ENCODE data around the gene LRG1. TPM values are rescaled to one million over a fixed set of nuclear protein-coding genes. Genes with fewer than 3 reads are reported as not detected.
A peak's percentile ranks its signal among the peaks of the same experiment; 100 is the strongest.

Gene LRG1
- total RNA-seq, 1 donor from 2014 or later: 0.35 TPM

DNA sequence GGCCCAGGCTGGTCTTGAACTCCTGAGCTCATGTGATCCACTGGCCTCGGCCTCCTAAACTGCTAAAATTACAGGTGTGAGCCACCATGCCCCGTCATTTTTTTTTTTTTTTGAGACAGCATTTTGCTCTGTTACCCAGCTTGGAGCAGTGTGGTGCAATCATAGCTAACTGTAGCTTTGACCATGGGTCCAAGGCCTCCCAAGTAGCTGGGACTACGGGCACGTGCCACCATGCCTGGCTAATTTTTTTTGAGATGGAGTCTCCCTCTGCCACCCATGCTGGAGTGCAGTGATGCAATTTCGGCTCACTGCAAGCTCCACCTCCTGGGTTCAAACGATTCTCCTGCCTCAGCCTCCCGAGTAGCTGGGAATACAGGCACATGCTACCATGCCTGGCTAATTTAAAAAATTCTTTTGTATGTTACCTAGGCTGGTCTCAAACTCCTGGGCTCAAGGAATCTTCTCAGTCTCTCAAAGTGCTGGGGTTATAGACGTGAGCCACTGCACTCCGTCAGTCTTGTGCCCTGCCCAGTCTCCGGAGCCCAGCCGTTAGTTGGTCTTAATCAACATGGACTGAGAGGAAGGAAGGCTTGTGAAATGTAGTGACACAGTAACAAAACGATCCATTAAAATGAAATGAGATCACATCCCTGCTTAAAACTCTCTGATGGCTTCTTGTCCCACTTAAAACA lies 1.4 kb upstream of the LRG1 start:
- DNase-seq (ENCODE audit: low read depth): no peak
- no peak overlapping the region for H3K4me3 ChIP-seq (ENCODE audit: low read depth, low read length)
- TF ChIP-seq, protein P1, sequence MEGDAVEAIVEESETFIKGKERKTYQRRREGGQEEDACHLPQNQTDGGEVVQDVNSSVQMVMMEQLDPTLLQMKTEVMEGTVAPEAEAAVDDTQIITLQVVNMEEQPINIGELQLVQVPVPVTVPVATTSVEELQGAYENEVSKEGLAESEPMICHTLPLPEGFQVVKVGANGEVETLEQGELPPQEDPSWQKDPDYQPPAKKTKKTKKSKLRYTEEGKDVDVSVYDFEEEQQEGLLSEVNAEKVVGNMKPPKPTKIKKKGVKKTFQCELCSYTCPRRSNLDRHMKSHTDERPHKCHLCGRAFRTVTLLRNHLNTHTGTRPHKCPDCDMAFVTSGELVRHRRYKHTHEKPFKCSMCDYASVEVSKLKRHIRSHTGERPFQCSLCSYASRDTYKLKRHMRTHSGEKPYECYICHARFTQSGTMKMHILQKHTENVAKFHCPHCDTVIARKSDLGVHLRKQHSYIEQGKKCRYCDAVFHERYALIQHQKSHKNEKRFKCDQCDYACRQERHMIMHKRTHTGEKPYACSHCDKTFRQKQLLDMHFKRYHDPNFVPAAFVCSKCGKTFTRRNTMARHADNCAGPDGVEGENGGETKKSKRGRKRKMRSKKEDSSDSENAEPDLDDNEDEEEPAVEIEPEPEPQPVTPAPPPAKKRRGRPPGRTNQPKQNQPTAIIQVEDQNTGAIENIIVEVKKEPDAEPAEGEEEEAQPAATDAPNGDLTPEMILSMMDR (conservative IDR thresholded peaks at IDR 0.05; ENCODE audit: low read depth, low read length): no peak

DNA sequence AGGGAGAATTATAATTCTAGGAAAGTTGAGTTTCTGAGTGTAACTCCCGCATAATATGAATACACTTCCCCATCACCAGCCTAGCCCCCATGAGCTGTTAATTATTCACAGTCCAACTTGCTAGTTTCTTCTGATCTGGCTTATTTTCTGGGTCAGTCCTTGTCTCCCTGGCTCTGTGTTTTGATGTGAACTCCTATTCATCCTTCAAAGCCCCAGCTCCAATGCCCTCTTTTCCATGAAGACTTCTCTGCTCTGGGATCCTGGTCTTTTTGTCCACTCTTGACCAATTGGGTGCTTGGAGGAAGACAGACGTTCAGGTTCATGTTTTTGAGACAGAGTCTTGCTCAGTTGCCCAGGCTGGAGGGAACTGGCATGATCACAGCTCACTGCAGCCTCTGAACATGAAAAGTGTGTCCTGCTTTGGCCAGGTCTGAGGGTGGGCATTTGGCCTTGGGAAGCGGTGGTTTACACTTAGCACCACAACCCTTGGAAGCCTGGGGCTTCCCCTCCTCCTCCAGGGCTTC lies 605 bp downstream of the LRG1 start:
- TF ChIP-seq, protein P1 (conservative IDR thresholded peaks at IDR 0.05; ENCODE audit: low read depth, low read length): no peak
- DNase-seq (ENCODE audit: low read depth): no peak
- H3K4me3 ChIP-seq (ENCODE audit: low read depth, low read length): no peak overlapping the region

DNA sequence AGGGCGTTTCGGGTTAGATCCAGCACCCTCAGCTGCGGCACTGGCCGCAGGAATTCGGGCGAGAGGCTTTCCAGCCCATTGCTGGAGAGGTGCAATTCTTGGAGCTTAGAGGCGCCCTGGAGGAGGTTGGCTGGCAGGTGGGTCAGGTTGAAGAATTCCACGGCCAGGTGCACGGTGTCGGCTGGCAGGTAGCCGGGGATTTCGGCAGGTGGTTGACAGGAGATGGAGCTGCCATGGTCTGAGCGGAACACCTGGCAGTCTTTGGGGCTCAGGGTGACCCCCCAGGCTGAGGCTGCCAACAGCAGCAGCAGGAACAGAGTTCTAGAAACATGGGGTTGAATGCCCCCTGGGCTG lies 1.3 kb downstream of the LRG1 start:
- no peak for DNase-seq (ENCODE audit: low read depth)
- TF ChIP-seq, protein P1 (conservative IDR thresholded peaks at IDR 0.05; ENCODE audit: low read depth, low read length): no peak
- H3K4me3 ChIP-seq (ENCODE audit: low read depth, low read length): no peak overlapping the region

DNA sequence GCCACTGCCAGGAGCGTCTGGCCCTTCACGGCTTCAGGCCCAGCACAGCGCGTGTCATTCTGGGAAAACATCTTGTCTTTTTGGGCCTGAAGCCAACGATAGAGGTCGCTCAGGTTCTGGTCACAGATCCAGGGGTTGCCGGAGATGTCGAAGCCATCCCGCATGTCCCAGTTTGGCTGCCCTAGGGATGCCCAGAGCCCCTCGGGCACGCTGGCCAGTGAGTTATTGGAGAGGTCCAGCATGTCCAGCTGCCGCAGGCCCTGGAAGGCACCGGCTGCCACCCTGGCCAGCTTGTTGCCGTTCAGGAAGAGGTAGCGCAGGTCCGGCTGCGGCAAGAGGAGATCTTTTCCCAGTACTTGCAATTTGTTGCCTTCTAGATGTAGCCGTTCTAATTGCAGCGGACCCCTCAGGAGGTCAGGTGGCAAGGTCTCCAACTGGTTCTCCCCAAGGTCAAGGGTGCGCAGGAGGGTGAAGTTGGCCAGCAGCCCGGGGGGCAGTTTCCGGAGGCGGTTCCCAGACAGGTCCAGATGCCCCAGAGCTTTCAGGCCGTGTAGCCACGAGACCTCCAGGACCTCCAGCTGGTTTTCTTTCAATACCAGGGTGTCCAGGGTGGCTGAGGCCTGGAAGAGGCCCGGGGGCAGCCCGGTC lies 1.8 kb downstream of the LRG1 start:
- H3K4me3 ChIP-seq (ENCODE audit: low read depth, low read length): no peak overlapping the region
- TF ChIP-seq, protein P1 (conservative IDR thresholded peaks at IDR 0.05; ENCODE audit: low read depth, low read length): no peak
- no peak for DNase-seq (ENCODE audit: low read depth)

DNA sequence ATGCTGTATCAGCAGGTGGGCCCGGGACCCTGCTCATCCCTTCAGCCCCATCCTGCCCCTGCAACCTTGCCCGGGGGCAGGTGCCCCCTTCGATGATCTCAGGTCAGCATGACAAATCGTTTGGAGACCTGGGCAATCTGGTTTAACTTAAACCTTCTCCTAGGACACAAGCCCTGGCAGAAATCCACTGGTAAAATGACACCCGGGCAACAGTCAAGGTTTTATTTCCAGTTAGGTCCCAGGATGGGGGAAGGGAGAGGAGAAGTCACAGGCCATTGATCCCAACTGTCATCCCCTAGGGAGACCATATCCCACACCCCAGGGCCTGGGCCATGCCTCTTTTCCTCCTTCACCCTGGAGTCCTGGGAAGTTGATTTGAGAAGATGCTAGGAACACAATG lies 3.0 kb downstream of the LRG1 start:
- DNase-seq (ENCODE audit: low read depth): no peak
- no peak overlapping the region for H3K4me3 ChIP-seq (ENCODE audit: low read depth, low read length)
- TF ChIP-seq, protein P1 (conservative IDR thresholded peaks at IDR 0.05; ENCODE audit: low read depth, low read length): no peak

DNA sequence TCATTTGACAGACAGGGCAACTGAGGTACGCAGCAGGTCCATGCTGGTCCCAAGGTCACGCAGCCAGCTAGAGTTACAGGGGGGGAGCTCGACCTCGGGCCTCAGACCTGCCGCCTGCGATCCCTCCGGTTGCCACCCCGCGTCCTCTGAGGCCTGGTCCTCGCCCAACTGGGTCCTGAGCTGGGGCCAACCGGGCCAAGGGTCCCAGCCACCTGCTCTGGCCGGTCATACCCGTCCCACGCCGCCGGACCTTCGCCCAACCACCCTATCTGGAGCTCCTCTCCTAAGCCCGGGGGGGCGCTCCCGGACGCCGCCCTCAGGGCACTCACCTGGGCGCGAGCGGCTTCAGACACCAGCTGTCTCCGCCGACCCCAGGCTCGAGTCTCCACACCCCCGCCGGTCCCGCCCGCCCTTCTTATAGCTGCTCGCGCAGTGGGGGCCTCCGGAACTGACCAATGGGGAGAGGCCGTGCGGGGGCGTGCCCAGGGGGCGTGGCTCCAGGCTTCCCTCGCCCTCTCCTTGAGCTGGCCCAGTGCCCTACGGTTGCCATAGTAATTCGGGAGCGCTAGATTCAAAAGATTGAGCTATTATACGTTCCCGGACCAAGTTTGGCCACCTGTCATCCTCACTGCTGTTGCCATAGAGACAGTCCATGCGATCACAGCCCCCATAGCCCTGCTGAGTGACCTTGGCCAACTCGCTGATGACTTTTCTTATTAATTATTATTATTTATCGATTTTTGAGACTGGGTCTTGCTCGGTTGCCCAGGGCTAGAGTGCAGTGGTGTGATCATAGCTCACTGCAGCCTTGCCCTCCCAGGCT lies 4.8 kb downstream of the LRG1 start, which contains the start of gene PLIN5:
Gene PLIN5 (minus strand): TSS at position 389 of the 823 bp plus-strand sequence. CDS start 1,150 bp downstream, outside the sequence.
- no peak for DNase-seq (ENCODE audit: low read depth)
- TF ChIP-seq, protein P1 (conservative IDR thresholded peaks at IDR 0.05; ENCODE audit: low read depth, low read length): peak; percentile 11
- peak within 1 kb of the TSS; percentile 45 for H3K4me3 ChIP-seq (ENCODE audit: low read depth, low read length)
